Gastrocnemius medialis (tissue), 4 donors: ENCODE measurements around the gene PSMD13. TPM values are rescaled to one million over a fixed set of nuclear protein-coding genes. Genes with fewer than 3 reads are reported as not detected.

Experiments
- ATAC-seq, 2 donors: fragments of 150-250 bp; one replicate each; pipeline ENCODE4 v1.9.1; 2016
- DNase-seq, 2 donors: peaks; one replicate each; pipeline ENCODE4 v3.0.0-alpha.2; 2019
- H3K27ac ChIP-seq, 4 donors: fragments of 200-600 bp; sonication (generic); 1 replicate in 1 of 4; 2 replicates in 3 of 4; pipeline ENCODE4 v1.5.1; 2016 to 2018; ENCODE audit warnings: mild to moderate bottlenecking in 2 of 4, moderate library complexity in 1 of 4
- H3K27me3 ChIP-seq, 3 donors: fragments of 200-600 bp; sonication (generic) in 2 of 3; 1 replicate in 1 of 3; 2 replicates in 2 of 3; pipeline versions ENCODE4 v1.5.1 to v1.6.0; 2016 to 2019; ENCODE audit warnings: mild to moderate bottlenecking in 1 of 3, moderate library complexity in 1 of 3
- H3K36me3 ChIP-seq, 2 donors: fragments of 200-600 bp; sonication (generic) in 1 of 2; one replicate each; pipeline ENCODE4 v1.5.1; 2017 to 2018
- H3K4me1 ChIP-seq, 2 donors: fragments of 200-600 bp; sonication (generic) in 1 of 2; one replicate each; pipeline ENCODE4 v1.5.1; 2016 to 2017; ENCODE audit warnings: mild to moderate bottlenecking in 2 of 2
- H3K4me3 ChIP-seq, 4 donors: fragments of 200-600 bp; sonication (generic) in 3 of 4; 1 replicate in 1 of 4; 2 replicates in 3 of 4; pipeline ENCODE4 v1.5.1; 2016 to 2019; ENCODE audit warnings: mild to moderate bottlenecking in 2 of 4
- H3K9me3 ChIP-seq, 3 donors: fragments of 200-600 bp; sonication (generic) in 2 of 3; 1 replicate in 1 of 3; 2 replicates in 2 of 3; pipeline ENCODE4 v1.5.1; 2016 to 2019
- CTCF ChIP-seq, 5 experiments: fragments of 450-650 bp in 3 of 5; fragments of 200-600 bp in 2 of 5; sonication (generic) in 2 of 5; IDR thresholded peaks in 4 of 5; conservative IDR thresholded peaks in 1 of 5; 1 replicate in 4 of 5; 2 replicates in 1 of 5; pipeline ENCODE4 v1.5.1; 2016 to 2019; ENCODE audit warnings: antibody characterized with exemption in 5 of 5, mild to moderate bottlenecking in 3 of 5, moderate library complexity in 3 of 5
- POLR2A ChIP-seq, 2 donors: fragments of 450-650 bp; IDR thresholded peaks; one replicate each; pipeline ENCODE4 v1.6.1; 2017; ENCODE audit warnings: antibody characterized with exemption in 2 of 2, mild to moderate bottlenecking in 2 of 2, moderate library complexity in 2 of 2
- in situ Hi-C, 4 donors: fragments of 200-750 bp; cut with MboI; loops; one replicate each; pipeline versions ENCODE4 v1.15.0 to v1.8.0; 2017; ENCODE audit warnings: low sequenced_read_pairs in 4 of 4
- intact Hi-C: fragments of 100-400 bp; cut with DNase I; formaldehyde crosslinking; loops from one replicate; pipeline ENCODE4 v1.15.1; 2023; ENCODE audit warnings: low total_unique reads
- total RNA-seq, 4 donors: library from RNA; depleted of rRNA; stranded (reverse); fragments of >200 nt; gene quantifications; one replicate each; pipeline versions ENCODE4 v1.1.0 to v1.2.3, GENCODE V29; 2016

Gene PSMD13
- total RNA-seq, 4 donors from 2014 or later: 128 to 189 (median 163) TPM

DNA sequence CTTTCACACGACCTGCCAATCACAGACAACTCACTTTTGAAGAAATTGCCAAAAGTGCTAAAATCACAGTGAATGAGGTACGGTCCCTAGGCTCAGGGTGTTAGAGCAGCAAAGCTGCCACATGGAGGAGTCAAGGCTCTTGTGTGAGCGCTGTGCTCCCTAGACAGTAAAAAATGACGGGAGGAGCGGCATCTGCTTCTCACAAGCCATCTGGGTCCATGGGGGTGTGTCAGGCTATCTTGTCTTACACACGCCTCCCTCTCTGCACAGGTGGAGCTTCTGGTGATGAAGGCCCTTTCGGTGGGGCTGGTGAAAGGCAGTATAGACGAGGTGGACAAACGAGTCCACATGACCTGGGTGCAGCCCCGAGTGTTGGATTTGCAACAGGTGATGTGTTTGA, 14.8 kb downstream of the PSMD13 start:
- no peaks in the 10 kb centered on the region for H3K27me3 ChIP-seq
- H3K4me1 ChIP-seq: no peaks in the 10 kb centered on the region
- no peak overlapping the region for H3K4me3 ChIP-seq
- TF ChIP-seq POLR2A (IDR thresholded peaks at IDR 0.05): no peak
- no peak for TF ChIP-seq CTCF (IDR thresholded peaks at IDR 0.05 in 4 of 5, conservative IDR thresholded peaks at IDR 0.05 in 1 of 5)
- peaks cover 0 to 69% of the 10 kb centered on the region in 2 donors for H3K36me3 ChIP-seq
- ATAC-seq (no peak), DNase-seq (no peak)
- in situ Hi-C loops (no loop called here), intact Hi-C loops (loop anchor here (10.0 kb wide), 1 partner anchor 103 kb away; no protein-coding TSS in a partner anchor)
- H3K9me3 ChIP-seq: no peaks in the 10 kb centered on the region
- H3K27ac ChIP-seq: no peak overlapping the region

- ATAC-seq: no peak
- intact Hi-C loops: loop anchor here (10.0 kb wide), 1 partner anchor 102 kb away; no protein-coding TSS in a partner anchor
These were observed 15.9 kb downstream of the PSMD13 start for GRCh38 chr11:252666-253065.

GRCh38 chr11:253160-253885, 16.5 kb downstream of the PSMD13 start:
- Histone ChIP-seq H3K4me1 (no peaks in the 10 kb centered on the region), H3K4me3 (no peak overlapping the region), H3K36me3 (peaks cover 0 to 51% of the 10 kb centered on the region in 2 donors), H3K27me3 (no peaks in the 10 kb centered on the region), H3K9me3 (no peaks in the 10 kb centered on the region), H3K27ac (no peak overlapping the region)
- in situ Hi-C loops (no loop called here), intact Hi-C loops (loop anchor here (10.0 kb wide), 1 partner anchor 101 kb away; no protein-coding TSS in a partner anchor)
- ATAC-seq (no peak), DNase-seq (no peak)
- TF ChIP-seq POLR2A (IDR thresholded peaks at IDR 0.05) (no peak), CTCF (IDR thresholded peaks at IDR 0.05 in 4 of 5, conservative IDR thresholded peaks at IDR 0.05 in 1 of 5) (no peak)

More at GRCh38 chr11:252666-253065, 15.9 kb downstream of the PSMD13 start:
- Histone ChIP-seq H3K4me3 (no peak overlapping the region), H3K27ac (no peak overlapping the region), H3K36me3 (peaks cover 0 to 58% of the 10 kb centered on the region in 2 donors), H3K27me3 (no peaks in the 10 kb centered on the region), H3K9me3 (no peaks in the 10 kb centered on the region), H3K4me1 (no peaks in the 10 kb centered on the region)
- in situ Hi-C loops: no loop called here
- TF ChIP-seq POLR2A (IDR thresholded peaks at IDR 0.05): no peak
- no peak for TF ChIP-seq CTCF (IDR thresholded peaks at IDR 0.05 in 4 of 5, conservative IDR thresholded peaks at IDR 0.05 in 1 of 5)
- no peak for DNase-seq

DNA sequence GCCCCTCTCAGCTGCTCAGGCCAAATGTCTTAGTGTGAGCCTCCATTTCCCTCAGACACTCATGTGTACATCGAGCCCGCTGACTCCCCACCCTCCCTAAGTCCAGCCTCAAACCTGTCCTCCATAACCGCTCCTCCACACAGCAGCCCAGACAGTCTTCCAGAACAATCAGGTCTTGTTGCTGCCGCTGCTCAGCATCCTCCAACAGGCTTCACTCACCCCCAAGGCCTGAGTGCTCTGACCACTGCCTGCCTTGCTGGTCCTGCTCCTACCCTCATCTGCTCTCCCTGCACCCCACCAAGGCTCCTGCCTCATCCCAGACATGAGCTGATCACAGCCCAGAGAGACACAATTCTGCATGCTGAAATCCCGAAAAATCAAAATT, 17.1 kb downstream of the PSMD13 start:
- no peak overlapping the region for H3K4me3 ChIP-seq
- no peak overlapping the region for H3K27ac ChIP-seq
- DNase-seq (no peak), ATAC-seq (no peak)
- H3K27me3 ChIP-seq: no peaks in the 10 kb centered on the region
- intact Hi-C loops: loop anchor here (10.0 kb wide), 1 partner anchor 101 kb away; no protein-coding TSS in a partner anchor
- TF ChIP-seq CTCF (IDR thresholded peaks at IDR 0.05 in 4 of 5, conservative IDR thresholded peaks at IDR 0.05 in 1 of 5) (no peak), POLR2A (IDR thresholded peaks at IDR 0.05) (no peak)
- peaks cover 0 to 46% of the 10 kb centered on the region in 2 donors for H3K36me3 ChIP-seq
- H3K4me1 ChIP-seq: no peaks in the 10 kb centered on the region
- in situ Hi-C loops: no loop called here
- H3K9me3 ChIP-seq: no peaks in the 10 kb centered on the region
